Neural cell (in vitro differentiated cells): Measurements from ENCODE around the gene EP400. TPM values are rescaled to one million over a fixed set of nuclear protein-coding genes. Genes with fewer than 3 reads are reported as not detected.

ENCODE experiments used
- H2AFZ ChIP-seq: fragments of 200-600, 300-800 bp; sonication (generic), shearing (Covaris generic); 2 replicates; pipeline ENCODE4 v1.6.0; 2014; ENCODE audit warnings: low read depth, mild to moderate bottlenecking, antibody characterized with exemption, low read length, moderate library complexity
- H3F3A ChIP-seq: fragments of 200-600 bp; shearing (Covaris generic); 2 replicates; pipeline ENCODE4 v1.6.1; 2016; ENCODE audit warnings: mild to moderate bottlenecking, moderate library complexity, mixed read lengths, antibody characterized with exemption, low read length; ENCODE audit not compliant: insufficient read depth, poor library complexity, severe bottlenecking
- H3K27ac ChIP-seq: fragments of 200-600, 300-800 bp; sonication (generic), shearing (Covaris generic); 2 replicates; pipeline ENCODE4 v1.5.1; 2014; ENCODE audit warnings: mild to moderate bottlenecking, low read length, moderate library complexity
- H3K27me3 ChIP-seq: fragments of 300-800, 200-600 bp; sonication (generic), shearing (Covaris generic); 2 replicates; pipeline ENCODE4 v1.6.0; 2014; ENCODE audit warnings: mild to moderate bottlenecking, low read depth, low read length, moderate library complexity; ENCODE audit not compliant: insufficient read depth
- H3K36me3 ChIP-seq: fragments of 300-800, 200-600 bp; sonication (generic), shearing (Covaris generic); 2 replicates; pipeline ENCODE4 v1.5.1; 2014; ENCODE audit warnings: mild to moderate bottlenecking, antibody characterized with exemption, low read length, moderate library complexity; ENCODE audit not compliant: insufficient read depth
- H3K4me2 ChIP-seq: fragments of 300-800, 200-600 bp; sonication (generic), shearing (Covaris generic); 2 replicates; pipeline ENCODE4 v1.6.0; 2014; ENCODE audit warnings: mild to moderate bottlenecking, low read length
- H3K4me3 ChIP-seq: fragments of 300-800, 200-600 bp; sonication (generic), shearing (Covaris generic); 2 replicates; pipeline ENCODE4 v1.5.1; 2014; ENCODE audit warnings: mild to moderate bottlenecking, low read length, moderate library complexity
- H3K79me2 ChIP-seq: fragments of 200-600 bp; shearing (Covaris generic); replicated peaks from 2 replicates; pipeline ENCODE4 v1.6.0; 2014; ENCODE audit warnings: mild to moderate bottlenecking, low read length, moderate library complexity; ENCODE audit not compliant: insufficient read depth
- H3K9ac ChIP-seq: fragments of 300-800, 200-600 bp; sonication (generic), shearing (Covaris generic); 2 replicates; pipeline ENCODE4 v1.6.1; 2016; ENCODE audit warnings: mild to moderate bottlenecking, low read length, mixed read lengths
- H3K9me2 ChIP-seq: fragments of 200-600 bp; shearing (Covaris generic); 2 replicates; pipeline ENCODE4 v1.6.1; 2016; ENCODE audit warnings: mild to moderate bottlenecking, low read length, mixed read lengths; ENCODE audit not compliant: insufficient read depth
- H3K9me3 ChIP-seq: fragments of 200-600, 300-800 bp; sonication (generic), shearing (Covaris generic); 2 replicates; pipeline ENCODE4 v1.6.1; 2016; ENCODE audit warnings: mild to moderate bottlenecking, mixed run types, low read length, moderate library complexity, mixed read lengths
- H4K20me1 ChIP-seq: fragments of 200-600 bp; shearing (Covaris generic); 2 replicates; pipeline ENCODE4 v1.6.1; 2016; ENCODE audit warnings: mild to moderate bottlenecking, mixed run types; ENCODE audit not compliant: insufficient read depth
- CTCF ChIP-seq: fragments of 450-650 bp; IDR thresholded peaks from 2 replicates; pipeline ENCODE4 v1.5.1; 2014; ENCODE audit warnings: antibody characterized with exemption, mild to moderate bottlenecking, moderate library complexity; ENCODE audit not compliant: poor library complexity, severe bottlenecking
- EP300 ChIP-seq: fragments of 450-650 bp; conservative IDR thresholded peaks from 2 replicates; pipeline ENCODE4 v1.6.1; 2014; ENCODE audit warnings: antibody characterized with exemption, mild to moderate bottlenecking, moderate library complexity; ENCODE audit not compliant: poor library complexity, severe bottlenecking
- EZH2 ChIP-seq: fragments of 200-600, 300-800 bp; shearing (Covaris generic), sonication (generic); IDR thresholded peaks from 2 replicates; pipeline ENCODE4 v1.6.1; 2014; ENCODE audit warnings: antibody characterized with exemption, low read length, borderline replicate concordance, mild to moderate bottlenecking; ENCODE audit not compliant: insufficient read depth, poor library complexity, severe bottlenecking
- MXI1 ChIP-seq: fragments of 450-650 bp; conservative IDR thresholded peaks from 2 replicates; pipeline ENCODE4 v1.6.1; 2014; ENCODE audit warnings: antibody characterized with exemption, mild to moderate bottlenecking; ENCODE audit not compliant: poor library complexity, severe bottlenecking
- POLR2AphosphoS5 ChIP-seq: IDR thresholded peaks from 2 replicates; pipeline ENCODE4 v1.6.1; 2012
- RAD21 ChIP-seq: fragments of 450-650 bp; conservative IDR thresholded peaks from 2 replicates; pipeline ENCODE4 v1.6.1; 2014; ENCODE audit warnings: antibody characterized with exemption, mild to moderate bottlenecking, moderate library complexity
- REST ChIP-seq: IDR thresholded peaks from 2 replicates; pipeline ENCODE4 v1.6.1; 2012; ENCODE audit warnings: borderline replicate concordance
- SMC3 ChIP-seq: fragments of 450-650 bp; conservative IDR thresholded peaks from 2 replicates; pipeline ENCODE4 v1.6.1; 2014; ENCODE audit warnings: antibody characterized with exemption, mild to moderate bottlenecking, moderate library complexity; ENCODE audit not compliant: poor library complexity
- TAF1 ChIP-seq: IDR thresholded peaks from 2 replicates; pipeline ENCODE4 v1.6.1; 2012; ENCODE audit warnings: low read depth
- polyA plus RNA-seq: library from polyadenylated mRNA; depleted of rRNA; stranded (reverse); fragments of >200 nt; gene quantifications from 2 replicates; pipeline ENCODE4 v1.2.3, GENCODE V29; 2014

The EP400 gene
- polyA plus RNA-seq, 1 donor from 2014 or later: 19.4 TPM

GRCh38 chr12:132070298-132070697 lies 120.6 kb downstream of the EP400 start:
- Histone ChIP-seq H3K9ac (no peak overlapping the region), H3K27ac (no peak overlapping the region), H4K20me1 (no peaks in the 10 kb centered on the region), H3K27me3 (no peaks in the 10 kb centered on the region), H3K4me3 (no peak overlapping the region), H2AFZ (no peak overlapping the region), H3K4me2 (no peak overlapping the region), H3F3A (no peaks in the 10 kb centered on the region), H3K79me2 (no peaks in the 10 kb centered on the region), H3K36me3 (peaks cover 3% of the 10 kb centered on the region), H3K9me2 (no peaks in the 10 kb centered on the region), H3K9me3 (no peaks in the 10 kb centered on the region)
- TF ChIP-seq MXI1 (no peak), EZH2 (no peak), TAF1 (no peak), SMC3 (no peak), EP300 (no peak), RAD21 (no peak), CTCF (no peak), REST (no peak), POLR2AphosphoS5 (no peak)

GRCh38 chr12:132071040-132071810 lies 121.5 kb downstream of the EP400 start:
- no peak overlapping the region for H3K4me2 ChIP-seq
- no peaks in the 10 kb centered on the region for H3K9me3 ChIP-seq
- H3K4me3 ChIP-seq: no peak overlapping the region
- no peaks in the 10 kb centered on the region for H3K9me2 ChIP-seq
- no peaks in the 10 kb centered on the region for H3F3A ChIP-seq
- H3K27me3 ChIP-seq: no peaks in the 10 kb centered on the region
- peaks cover 3% of the 10 kb centered on the region for H3K36me3 ChIP-seq
- no peak overlapping the region for H3K9ac ChIP-seq
- no peaks in the 10 kb centered on the region for H4K20me1 ChIP-seq
- no peak overlapping the region for H2AFZ ChIP-seq
- H3K79me2 ChIP-seq: no peaks in the 10 kb centered on the region
- H3K27ac ChIP-seq: no peak overlapping the region
- TF ChIP-seq REST (no peak), RAD21 (no peak), POLR2AphosphoS5 (no peak), SMC3 (no peak), EP300 (no peak), EZH2 (no peak), CTCF (no peak), MXI1 (no peak), TAF1 (no peak)
